SK-N-SH treated with all-trans-retinoic acid at 6 μM for 48 hours (cell line): Measurements from ENCODE around the gene TPM1.
A peak's percentile ranks its signal among the peaks of the same experiment; 100 is the strongest.

Experiments used
- ATAC-seq: fragments of 200-7000 bp; cut with Tn5 transposase; 3 replicates; pipeline ENCODE4 v1.9.1; 2020; ENCODE audit warnings: mild to moderate bottlenecking, moderate library complexity
- ARNTL ChIP-seq: fragments of 450-650 bp; formaldehyde crosslinking; IDR thresholded peaks from 2 replicates; pipeline ENCODE4 v1.5.0; 2020; ENCODE audit warnings: low read depth, mild to moderate bottlenecking, moderate library complexity, borderline replicate concordance
- BACH2 ChIP-seq: fragments of 250-450 bp; sonication (Bioruptor Pico); IDR thresholded peaks from 2 replicates; pipeline ENCODE4 v1.9.0; 2021; ENCODE audit warnings: mild to moderate bottlenecking, borderline replicate concordance
- CREB5 ChIP-seq: fragments of 250-450 bp; sonication (Bioruptor Pico); IDR thresholded peaks from 2 replicates; pipeline ENCODE4 v1.5.1; 2020; ENCODE audit warnings: low read depth, mild to moderate bottlenecking, moderate library complexity
- CSDC2 ChIP-seq: fragments of 250-450 bp; sonication (Bioruptor Pico); IDR thresholded peaks from 2 replicates; pipeline ENCODE4 v1.5.0; 2020; ENCODE audit warnings: mild to moderate bottlenecking, moderate library complexity
- CSRNP3 ChIP-seq: fragments of 250-450 bp; sonication (Bioruptor Pico); IDR thresholded peaks from 2 replicates; pipeline ENCODE4 v1.5.1; 2021; ENCODE audit warnings: mild to moderate bottlenecking, moderate library complexity
- GLIS3 ChIP-seq: fragments of 250-450 bp; sonication (Bioruptor Pico); IDR thresholded peaks from 2 replicates; pipeline ENCODE4 v1.5.0; 2020; ENCODE audit warnings: mild to moderate bottlenecking, moderate library complexity
- ISL1 ChIP-seq: fragments of 250-450 bp; sonication (Bioruptor Pico); IDR thresholded peaks from 2 replicates; pipeline ENCODE4 v2.1.2; 2022; ENCODE audit warnings: mild to moderate bottlenecking, moderate library complexity
- OSR1 ChIP-seq: fragments of 250-450 bp; sonication (Bioruptor Pico); IDR thresholded peaks from 2 replicates; pipeline ENCODE4 v1.8.0; 2022; ENCODE audit warnings: moderate library complexity, mild to moderate bottlenecking, inconsistent platforms
- PATZ1 ChIP-seq: fragments of 250-450 bp; sonication (Bioruptor Pico); IDR thresholded peaks from 2 replicates; pipeline ENCODE4 v1.8.0; 2020; ENCODE audit warnings: mild to moderate bottlenecking, moderate library complexity, borderline replicate concordance
- POU6F1 ChIP-seq: fragments of 250-450 bp; sonication (Bioruptor Pico); IDR thresholded peaks from 2 replicates; pipeline ENCODE4 v1.8.0; 2021; ENCODE audit warnings: low read depth, mild to moderate bottlenecking, moderate library complexity, borderline replicate concordance
- PPARA ChIP-seq: fragments of 250-450 bp; sonication (Bioruptor Pico); IDR thresholded peaks from 2 replicates; pipeline ENCODE4 v1.5.0; 2020; ENCODE audit warnings: mild to moderate bottlenecking, borderline replicate concordance
- RARB ChIP-seq: fragments of 250-450 bp; sonication (Bioruptor Pico); IDR thresholded peaks from 2 replicates; pipeline ENCODE4 v1.8.0; 2021; ENCODE audit warnings: mild to moderate bottlenecking, moderate library complexity
- SNAI2 ChIP-seq: fragments of 250-450 bp; sonication (Bioruptor Pico); IDR thresholded peaks from 2 replicates; pipeline ENCODE4 v1.5.0; 2020; ENCODE audit warnings: mild to moderate bottlenecking, moderate library complexity
- TCF4 ChIP-seq: fragments of 250-450 bp; sonication (Bioruptor Pico); IDR thresholded peaks from 2 replicates; pipeline ENCODE4 v1.8.0; 2021; ENCODE audit warnings: mild to moderate bottlenecking, moderate library complexity, borderline replicate concordance
- TOX ChIP-seq: fragments of 250-450 bp; sonication (Bioruptor Pico); IDR thresholded peaks from 2 replicates; pipeline ENCODE4 v1.8.0; 2021; ENCODE audit warnings: mild to moderate bottlenecking, moderate library complexity, borderline replicate concordance
- TSHZ2 ChIP-seq: fragments of 250-450 bp; sonication (Bioruptor Pico); IDR thresholded peaks from 2 replicates; pipeline ENCODE4 v1.5.0; 2020; ENCODE audit warnings: mild to moderate bottlenecking, moderate library complexity
- ZC3H10 ChIP-seq: fragments of 250-450 bp; sonication (Bioruptor Pico); IDR thresholded peaks from 2 replicates; pipeline ENCODE4 v1.5.1; 2021; ENCODE audit warnings: mild to moderate bottlenecking, moderate library complexity
- ZFP30 ChIP-seq: fragments of 450-650 bp; formaldehyde crosslinking; IDR thresholded peaks from 2 replicates; pipeline ENCODE4 v1.5.0; 2022; ENCODE audit warnings: mild to moderate bottlenecking, moderate library complexity
- ZNF565 ChIP-seq: fragments of 450-650 bp; formaldehyde crosslinking; conservative IDR thresholded peaks from 2 replicates; pipeline ENCODE4 v1.5.0; 2020; ENCODE audit warnings: low read depth, mild to moderate bottlenecking, moderate library complexity
- ZNF70 ChIP-seq: fragments of 450-650 bp; formaldehyde crosslinking; IDR thresholded peaks from 2 replicates; pipeline ENCODE4 v1.5.0; 2020; ENCODE audit warnings: mild to moderate bottlenecking, moderate library complexity

TPM1 gene

GRCh38 chr15:63043335-63044076, 959 bp downstream of the TPM1 start:
- TF ChIP-seq ZNF70 (CRISPR knock-in tag): no peak
- TF ChIP-seq GLIS3: peak; percentile 27
- no peak for ATAC-seq

GRCh38 chr15:63044077-63044644, 1.6 kb downstream of the TPM1 start:
- no peak for TF ChIP-seq CREB5 (CRISPR knock-in tag)
- no peak for TF ChIP-seq ZNF565
- no peak for TF ChIP-seq ISL1 (CRISPR knock-in tag)
- no peak for TF ChIP-seq ARNTL (CRISPR knock-in tag)
- no peak for TF ChIP-seq SNAI2
- TF ChIP-seq CSRNP3 (CRISPR knock-in tag): no peak
- no peak for TF ChIP-seq ZFP30 (CRISPR knock-in tag)
- no peak for TF ChIP-seq PPARA (CRISPR knock-in tag)
- TF ChIP-seq CSDC2 (CRISPR knock-in tag): no peak
- no peak for TF ChIP-seq PATZ1 (CRISPR knock-in tag)
- TF ChIP-seq RARB: no peak
- no peak for TF ChIP-seq GLIS3
- TF ChIP-seq ZNF70 (CRISPR knock-in tag): no peak
- TF ChIP-seq POU6F1 (CRISPR knock-in tag): no peak
- TF ChIP-seq BACH2: no peak
- no peak for TF ChIP-seq OSR1 (CRISPR knock-in tag)
- TF ChIP-seq ZC3H10 (CRISPR knock-in tag): no peak
- no peak for TF ChIP-seq TCF4 (CRISPR knock-in tag)

GRCh38 chr15:63044645-63045464, 2.3 kb downstream of the TPM1 start:
- TF ChIP-seq TOX: no peak
- TF ChIP-seq BACH2: no peak
- no peak for TF ChIP-seq CSRNP3 (CRISPR knock-in tag)
- no peak for TF ChIP-seq TSHZ2 (CRISPR knock-in tag)
- TF ChIP-seq GLIS3: no peak; the same call in 1 of the 2 replicates
- no peak for TF ChIP-seq SNAI2
- no peak for TF ChIP-seq RARB
- TF ChIP-seq ARNTL (CRISPR knock-in tag): no peak
- TF ChIP-seq ZNF70 (CRISPR knock-in tag): no peak
- TF ChIP-seq, all 23 proteins: peak for 0
- peak; percentile 7 for ATAC-seq

More at GRCh38 chr15:63044077-63044644, 1.6 kb downstream of the TPM1 start:
- no peak for ATAC-seq
